GM12801 (cell line): Measurements from ENCODE around the gene VASP.

ENCODE experiments used
- TF ChIP-seq, protein P1 (sequence below): IDR thresholded peaks from one replicate; pipeline ENCODE4 v1.5.1; 2011; ENCODE audit warnings: control low read depth; ENCODE audit not compliant: insufficient read length; ENCODE audit errors: extremely low read depth

Gene VASP

DNA sequence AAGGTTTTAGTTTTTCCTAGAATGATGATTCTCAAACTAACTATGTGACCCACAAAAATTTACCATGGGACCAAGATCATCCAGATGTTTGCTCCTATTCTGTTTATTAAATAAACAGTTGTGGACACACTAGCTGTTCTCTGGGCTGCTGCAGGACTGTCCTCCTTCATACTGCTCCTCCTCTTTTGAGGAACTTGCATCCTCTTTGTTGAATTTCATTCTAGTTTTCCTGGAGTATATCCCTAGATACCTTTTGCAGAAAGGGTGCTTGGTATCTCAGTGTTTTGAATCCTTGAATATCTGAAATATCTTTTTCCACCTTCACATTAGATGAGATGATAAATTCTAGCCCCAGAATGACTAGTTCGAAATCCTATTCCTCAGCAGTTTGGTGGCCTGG lies 24.1 kb downstream of the VASP start:
- TF ChIP-seq, protein P1, sequence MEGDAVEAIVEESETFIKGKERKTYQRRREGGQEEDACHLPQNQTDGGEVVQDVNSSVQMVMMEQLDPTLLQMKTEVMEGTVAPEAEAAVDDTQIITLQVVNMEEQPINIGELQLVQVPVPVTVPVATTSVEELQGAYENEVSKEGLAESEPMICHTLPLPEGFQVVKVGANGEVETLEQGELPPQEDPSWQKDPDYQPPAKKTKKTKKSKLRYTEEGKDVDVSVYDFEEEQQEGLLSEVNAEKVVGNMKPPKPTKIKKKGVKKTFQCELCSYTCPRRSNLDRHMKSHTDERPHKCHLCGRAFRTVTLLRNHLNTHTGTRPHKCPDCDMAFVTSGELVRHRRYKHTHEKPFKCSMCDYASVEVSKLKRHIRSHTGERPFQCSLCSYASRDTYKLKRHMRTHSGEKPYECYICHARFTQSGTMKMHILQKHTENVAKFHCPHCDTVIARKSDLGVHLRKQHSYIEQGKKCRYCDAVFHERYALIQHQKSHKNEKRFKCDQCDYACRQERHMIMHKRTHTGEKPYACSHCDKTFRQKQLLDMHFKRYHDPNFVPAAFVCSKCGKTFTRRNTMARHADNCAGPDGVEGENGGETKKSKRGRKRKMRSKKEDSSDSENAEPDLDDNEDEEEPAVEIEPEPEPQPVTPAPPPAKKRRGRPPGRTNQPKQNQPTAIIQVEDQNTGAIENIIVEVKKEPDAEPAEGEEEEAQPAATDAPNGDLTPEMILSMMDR, result no peak

DNA sequence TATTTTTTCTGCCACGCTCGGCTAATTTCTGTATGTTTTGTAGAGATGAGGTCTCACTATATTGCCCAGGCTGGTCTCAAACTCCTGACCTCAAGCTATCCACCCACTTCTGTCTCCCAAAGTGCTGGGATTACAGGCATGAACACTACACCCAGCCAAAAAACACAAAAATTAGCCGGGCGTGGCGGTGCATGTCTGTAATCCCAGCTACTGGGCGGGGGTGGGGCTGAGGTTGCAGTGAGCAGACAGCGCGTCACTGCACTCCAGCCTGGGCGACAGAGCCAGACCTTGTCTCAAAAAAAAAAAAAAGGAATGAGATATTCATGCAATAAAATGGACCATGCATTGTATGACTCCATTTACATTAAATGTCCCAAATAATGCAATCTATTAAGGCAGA lies 32.2 kb downstream of the VASP start:
- TF ChIP-seq, protein P1, result no peak

DNA sequence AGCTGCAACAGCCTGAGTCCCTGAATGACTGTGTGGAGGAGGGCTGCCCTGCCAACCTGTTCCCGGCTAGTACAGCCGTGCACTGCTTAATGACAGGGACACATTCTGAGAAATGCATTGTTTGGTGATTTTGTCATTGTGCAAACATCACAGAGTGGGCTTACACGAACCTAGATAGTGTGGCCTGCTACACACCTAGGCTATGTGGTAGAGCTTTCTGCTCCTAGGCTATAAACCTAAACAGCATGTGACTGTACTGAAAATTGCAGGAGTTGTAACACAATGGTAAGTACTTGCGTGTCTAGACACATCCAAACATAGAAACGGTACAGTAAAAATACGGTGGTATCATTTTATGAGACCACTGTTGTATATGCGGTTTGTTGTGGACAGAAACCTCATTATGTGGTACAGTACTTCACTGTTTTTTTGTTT lies 35.0 kb downstream of the VASP start:
- TF ChIP-seq, protein P1, result no peak

DNA sequence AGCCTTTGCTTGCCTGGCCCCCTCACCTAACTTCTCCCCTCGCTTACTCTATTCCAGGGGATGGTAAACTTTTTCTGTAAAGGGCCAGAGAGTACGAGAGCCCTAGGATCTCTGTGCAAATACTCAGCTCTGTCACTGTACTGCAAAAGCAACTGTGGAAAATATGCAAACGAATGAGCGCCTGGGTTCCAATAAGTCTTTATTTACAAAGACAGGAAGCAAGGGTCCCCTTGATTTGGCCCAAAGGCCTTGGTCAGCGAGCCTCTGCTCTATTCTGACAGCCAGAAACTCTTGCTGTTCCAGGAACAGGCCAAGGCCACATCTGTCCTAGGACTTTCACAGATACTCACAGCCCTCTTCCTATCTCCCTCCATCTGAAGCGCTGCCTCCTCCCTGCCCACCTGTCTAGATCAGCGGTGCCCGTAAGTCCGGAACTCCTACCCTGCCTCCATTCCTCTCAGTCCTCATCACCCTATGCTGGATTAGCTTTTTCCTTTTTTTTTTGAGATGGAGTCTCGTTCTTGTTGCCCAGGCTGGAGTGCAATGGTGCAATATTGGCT lies 40.0 kb downstream of the VASP start:
- TF ChIP-seq, protein P1, result no peak

DNA sequence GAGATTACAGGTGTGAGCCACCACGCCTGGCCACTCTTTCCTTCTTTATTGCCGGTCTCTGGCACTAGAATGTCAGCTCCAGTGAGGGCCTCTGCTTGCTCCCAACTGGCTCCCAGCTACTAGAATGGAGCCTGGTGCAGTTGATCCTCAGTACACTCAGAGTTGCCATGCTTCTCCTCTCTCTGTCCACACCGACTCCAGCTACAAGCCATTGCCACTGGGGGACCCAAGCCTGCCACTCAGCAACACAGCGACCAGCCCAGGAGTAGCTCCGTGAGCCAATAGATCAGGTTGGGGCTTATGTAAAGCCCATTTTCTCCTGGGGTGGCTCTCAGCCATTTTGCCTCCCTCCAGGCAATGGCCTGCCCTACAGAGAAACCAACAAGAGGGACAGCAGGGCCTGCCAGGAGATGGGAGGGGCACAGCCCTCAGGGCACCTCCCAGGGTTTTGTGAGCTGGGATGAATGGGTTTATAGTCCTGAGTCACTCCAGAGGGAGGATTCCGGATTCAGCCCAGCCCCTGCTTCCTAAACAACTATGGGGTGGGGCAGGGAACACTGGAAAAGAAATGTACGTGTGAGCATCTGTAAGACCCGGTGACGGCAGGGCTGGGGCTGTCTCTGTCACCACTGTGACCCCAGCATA lies 40.8 kb downstream of the VASP start:
- TF ChIP-seq, protein P1, result no peak

GRCh38 chr19:45553464-45553863 lies 46.2 kb downstream of the VASP start:
- TF ChIP-seq, protein P1, result no peak

GRCh38 chr19:45554481-45554880 lies 47.2 kb downstream of the VASP start:
- TF ChIP-seq, protein P1, result no peak
